Measurements from ENCODE around the gene CPSF4. TPM values are rescaled to one million over a fixed set of nuclear protein-coding genes. Genes with fewer than 3 reads are reported as not detected.
A peak's percentile ranks its signal among the peaks of the same experiment; 100 is the strongest.

Gene CPSF4
- total RNA-seq, 1 donor from 2014 or later = 54.5 TPM

GRCh38 chr7:99420986-99421385 is 17.8 kb upstream of the CPSF4 start:
- TF ChIP-seq CTCF (IDR thresholded peaks at IDR 0.05; ENCODE audit: insufficient read depth, low read length, severe bottlenecking) = no peak
- FAIRE-seq = peak; percentile 23
- DNase-seq (ENCODE audit: low read depth) = no peak
- peaks cover 41% of the 10 kb centered on the region for H3K36me3 ChIP-seq (ENCODE audit: control insufficient read depth, insufficient read depth, low read length)
- no peaks in the 10 kb centered on the region for H3K27me3 ChIP-seq (ENCODE audit: control insufficient read depth, insufficient read depth, low read length)
- H3K4me3 ChIP-seq (ENCODE audit: low read depth, low read length) = no peak overlapping the region

- Histone ChIP-seq H3K4me3 (ENCODE audit: low read depth, low read length) (no peak overlapping the region), H3K36me3 (ENCODE audit: control insufficient read depth, insufficient read depth, low read length) (peaks cover 36% of the 10 kb centered on the region), H3K27me3 (ENCODE audit: control insufficient read depth, insufficient read depth, low read length) (no peaks in the 10 kb centered on the region)
- FAIRE-seq = no peak
- DNase-seq (ENCODE audit: low read depth) = no peak
- TF ChIP-seq CTCF (IDR thresholded peaks at IDR 0.05; ENCODE audit: insufficient read depth, low read length, severe bottlenecking) = no peak
These were observed 16.6 kb upstream of the CPSF4 start for GRCh38 chr7:99422186-99422585.

- DNase-seq (ENCODE audit: low read depth) (no peak), FAIRE-seq (no peak)
- H3K4me3 ChIP-seq (ENCODE audit: low read depth, low read length) = no peak overlapping the region
- H3K36me3 ChIP-seq (ENCODE audit: control insufficient read depth, insufficient read depth, low read length) = peaks cover 32% of the 10 kb centered on the region
- H3K27me3 ChIP-seq (ENCODE audit: control insufficient read depth, insufficient read depth, low read length) = no peaks in the 10 kb centered on the region
- no peak for TF ChIP-seq CTCF (IDR thresholded peaks at IDR 0.05; ENCODE audit: insufficient read depth, low read length, severe bottlenecking)
These were observed 16.1 kb upstream of the CPSF4 start for GRCh38 chr7:99422625-99423024.

GRCh38 chr7:99424932-99425730 is 13.6 kb upstream of the CPSF4 start:
- H3K36me3 ChIP-seq (ENCODE audit: control insufficient read depth, insufficient read depth, low read length) = peaks cover 24% of the 10 kb centered on the region
- no peak for DNase-seq (ENCODE audit: low read depth)
- TF ChIP-seq CTCF (IDR thresholded peaks at IDR 0.05; ENCODE audit: insufficient read depth, low read length, severe bottlenecking) = no peak

GRCh38 chr7:99428972-99429566 is 9.7 kb upstream of the CPSF4 start:
- Histone ChIP-seq H3K4me3 (ENCODE audit: low read depth, low read length) (no peak overlapping the region), H3K27me3 (ENCODE audit: control insufficient read depth, insufficient read depth, low read length) (no peaks in the 10 kb centered on the region), H3K36me3 (ENCODE audit: control insufficient read depth, insufficient read depth, low read length) (peaks cover 31% of the 10 kb centered on the region)
- peak; percentile 75 for FAIRE-seq
- no peak for TF ChIP-seq CTCF (IDR thresholded peaks at IDR 0.05; ENCODE audit: insufficient read depth, low read length, severe bottlenecking)
- DNase-seq (ENCODE audit: low read depth) = no peak

More at GRCh38 chr7:99424932-99425730, 13.6 kb upstream of the CPSF4 start:
- Histone ChIP-seq H3K4me3 (ENCODE audit: low read depth, low read length) (no peak overlapping the region), H3K27me3 (ENCODE audit: control insufficient read depth, insufficient read depth, low read length) (no peaks in the 10 kb centered on the region)
- FAIRE-seq = no peak

Measured in bronchial epithelial cell (primary cell).